NT2/D1 (cell line): ENCODE data around the gene PALM.
"Not testable (repeated sequence)": the region's sequence is repeated elsewhere in the genome, so short reads cannot be mapped to it uniquely, and the experiment has no call there.

Experiments
- DNase-seq: peaks from one replicate; pipeline ENCODE4 v3.0.0-alpha.2; 2011; ENCODE audit warnings: low read depth, low spot score
- H3K27me3 ChIP-seq: 2 replicates; pipeline ENCODE4 v1.6.0; 2011; ENCODE audit warnings: mild to moderate bottlenecking; ENCODE audit not compliant: insufficient read length, insufficient read depth
- H3K36me3 ChIP-seq: 2 replicates; pipeline ENCODE4 v1.6.1; 2011; ENCODE audit warnings: mild to moderate bottlenecking, low read length, mixed read lengths; ENCODE audit not compliant: insufficient read depth, insufficient read length
- H3K4me1 ChIP-seq: 2 replicates; pipeline ENCODE4 v1.5.1; 2011; ENCODE audit not compliant: insufficient read depth, insufficient read length
- H3K4me3 ChIP-seq: 2 replicates; pipeline ENCODE4 v1.5.1; 2011; ENCODE audit warnings: low read depth; ENCODE audit not compliant: insufficient read length
- H3K9ac ChIP-seq: 2 replicates; pipeline ENCODE4 v1.6.0; 2011; ENCODE audit warnings: low read depth; ENCODE audit not compliant: insufficient read length
- H3K9me3 ChIP-seq: 2 replicates; pipeline ENCODE4 v1.5.1; 2011; ENCODE audit warnings: mild to moderate bottlenecking, low read length; ENCODE audit not compliant: insufficient read depth
- SUZ12 ChIP-seq: IDR thresholded peaks from 2 replicates; pipeline ENCODE4 v1.6.1; 2011; ENCODE audit not compliant: insufficient read length, insufficient read depth; ENCODE audit errors: extremely low read depth
- YY1 ChIP-seq: IDR thresholded peaks from 2 replicates; pipeline ENCODE4 v1.6.1; 2011; ENCODE audit not compliant: insufficient read length, insufficient read depth
- ZNF274 ChIP-seq: IDR thresholded peaks from 2 replicates; pipeline ENCODE4 v1.6.1; 2011; ENCODE audit warnings: mild to moderate bottlenecking, low read depth, low read length

The PALM gene

DNA sequence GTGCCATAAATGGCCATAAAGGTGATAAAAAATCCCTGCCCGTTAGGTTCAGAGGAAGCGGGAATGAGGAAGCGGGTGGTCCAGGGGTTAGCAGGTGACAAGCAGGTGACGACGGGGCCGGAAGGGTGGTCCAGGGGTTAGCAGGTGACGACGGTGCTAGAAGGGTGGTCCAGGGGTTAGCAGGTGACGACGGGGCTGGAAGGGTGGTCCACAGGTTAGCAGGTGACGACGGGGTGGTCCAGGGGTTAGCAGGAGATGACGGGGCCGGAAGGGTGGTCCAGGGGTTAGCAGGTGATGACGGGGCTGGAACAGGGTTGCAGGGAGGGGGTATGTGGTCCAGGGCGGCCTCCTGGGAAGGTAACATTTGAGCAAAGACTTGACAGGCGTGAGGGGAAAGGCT is 19.7 kb upstream of the PALM start:
- no peak for TF ChIP-seq ZNF274
- TF ChIP-seq YY1, result no peak
- no peak for TF ChIP-seq SUZ12
- no peak overlapping the region for H3K4me3 ChIP-seq
- DNase-seq, result no peak
- H3K36me3 ChIP-seq, result no peaks in the 10 kb centered on the region
- peak overlapping the region; percentile 50 for H3K9ac ChIP-seq
- H3K27me3 ChIP-seq, result no peaks in the 10 kb centered on the region
- peaks cover 15% of the 10 kb centered on the region for H3K4me1 ChIP-seq
- no peaks in the 10 kb centered on the region for H3K9me3 ChIP-seq

- no peak overlapping the region for H3K4me3 ChIP-seq
These were observed 18.5 kb upstream of the PALM start for GRCh38 chr19:690203-690602.

GRCh38 chr19:694481-695351 is 14.0 kb upstream of the PALM start:
- no peak for DNase-seq
- Histone ChIP-seq H3K9ac (no peak overlapping the region), H3K9me3 (no peaks in the 10 kb centered on the region), H3K4me1 (peaks cover 3% of the 10 kb centered on the region), H3K36me3 (no peaks in the 10 kb centered on the region), H3K4me3 (no peak overlapping the region), H3K27me3 (no peaks in the 10 kb centered on the region)
- TF ChIP-seq YY1, result no peak

More at GRCh38 chr19:690203-690602, 18.5 kb upstream of the PALM start:
- TF ChIP-seq SUZ12, result no peak
- TF ChIP-seq YY1, result no peak
- no peak for TF ChIP-seq ZNF274
- no peaks in the 10 kb centered on the region for H3K36me3 ChIP-seq
- no peaks in the 10 kb centered on the region for H3K9me3 ChIP-seq
- no peaks in the 10 kb centered on the region for H3K27me3 ChIP-seq
- no peak for DNase-seq
- H3K9ac ChIP-seq, result peak overlapping the region; percentile 50
- H3K4me1 ChIP-seq, result peaks cover 13% of the 10 kb centered on the region

GRCh38 chr19:695352-695949 is 13.3 kb upstream of the PALM start, which contains the start of gene PRSS57:
Gene PRSS57, minus strand, starts transcription at chr19:695452. Its CDS starts 22 bp downstream, at chr19:695430.
- DNase-seq, result no peak
- no peaks in the 10 kb centered on the region for H3K36me3 ChIP-seq
- H3K4me1 ChIP-seq, result peaks cover 3% of the 10 kb centered on the region
- TF ChIP-seq SUZ12 (no peak), ZNF274 (no peak), YY1 (no peak)
- H3K9me3 ChIP-seq, result no peaks in the 10 kb centered on the region
- H3K27me3 ChIP-seq, result no peaks in the 10 kb centered on the region
- H3K9ac ChIP-seq, result no peak within 1 kb of the TSS
- H3K4me3 ChIP-seq, result no peak within 1 kb of the TSS

DNA sequence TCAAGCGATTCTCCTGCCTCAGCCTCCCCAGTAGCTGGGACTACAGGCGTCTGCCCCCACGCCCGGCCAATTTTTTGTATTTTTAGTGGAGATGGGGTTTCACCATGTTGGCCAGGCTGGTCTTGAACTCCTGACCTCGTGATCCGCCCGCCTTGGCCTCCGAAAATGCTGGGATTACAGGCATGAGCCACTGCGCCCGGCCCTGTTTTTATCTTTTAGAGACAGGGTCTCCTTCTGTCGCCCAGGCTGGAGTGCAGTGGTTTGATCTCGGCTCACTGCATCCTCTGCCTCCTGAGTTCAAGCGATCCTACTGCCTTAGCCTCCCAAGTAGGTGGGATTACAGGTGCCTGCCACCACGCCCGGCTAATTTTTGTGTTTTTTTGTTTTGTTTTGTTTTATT is 10.2 kb upstream of the PALM start:
- H3K9ac ChIP-seq, H3K9me3 ChIP-seq, H3K36me3 ChIP-seq, H3K4me3 ChIP-seq, DNase-seq, H3K4me1 ChIP-seq, H3K27me3 ChIP-seq: not testable (repeated sequence)

DNA sequence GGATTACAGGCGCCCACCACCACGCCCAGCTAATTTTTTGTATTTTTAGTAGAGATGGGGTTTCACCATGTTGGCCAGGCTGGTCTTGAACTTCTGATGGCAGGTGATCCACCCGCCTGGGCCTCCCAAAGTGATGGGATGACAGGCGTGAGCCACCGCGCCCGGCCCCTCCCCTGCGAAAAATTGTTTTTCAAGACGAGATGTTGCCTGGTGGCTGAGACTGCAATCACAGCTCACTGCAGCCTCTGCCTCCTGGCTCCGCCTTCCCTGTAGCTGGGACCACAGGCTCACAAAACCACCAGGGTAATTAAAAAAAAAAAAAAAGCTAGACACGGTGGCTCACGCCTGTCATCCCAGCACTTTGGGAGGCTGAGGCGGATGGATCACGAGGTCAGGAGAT is 8.8 kb upstream of the PALM start:
- H3K9ac ChIP-seq, H3K4me1 ChIP-seq, DNase-seq, H3K4me3 ChIP-seq, H3K27me3 ChIP-seq, H3K36me3 ChIP-seq, H3K9me3 ChIP-seq: not testable (repeated sequence)

DNA sequence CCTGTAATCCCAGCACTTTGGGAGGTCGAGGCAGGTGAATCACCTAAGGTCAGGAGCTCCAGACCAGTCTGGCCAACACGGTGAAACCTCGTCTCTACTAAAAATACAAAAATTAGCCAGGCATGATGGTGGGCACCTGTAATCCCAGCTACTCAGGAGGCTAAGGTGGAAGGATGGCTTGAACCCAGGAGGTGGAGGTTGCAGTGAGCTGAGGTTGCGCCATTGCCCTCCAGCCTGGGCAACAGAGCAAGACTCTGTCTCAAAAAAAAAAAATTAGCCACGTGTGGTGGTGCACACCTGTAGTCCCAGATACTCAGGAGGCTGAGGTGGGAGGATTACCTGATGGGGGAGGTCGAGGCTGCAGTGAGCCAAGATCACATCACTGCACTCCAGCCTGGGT is 5.9 kb upstream of the PALM start:
- H3K27me3 ChIP-seq, H3K9me3 ChIP-seq, DNase-seq, H3K9ac ChIP-seq, H3K36me3 ChIP-seq, H3K4me1 ChIP-seq: not testable (repeated sequence)
- peak overlapping the region; percentile 32 for H3K4me3 ChIP-seq

DNA sequence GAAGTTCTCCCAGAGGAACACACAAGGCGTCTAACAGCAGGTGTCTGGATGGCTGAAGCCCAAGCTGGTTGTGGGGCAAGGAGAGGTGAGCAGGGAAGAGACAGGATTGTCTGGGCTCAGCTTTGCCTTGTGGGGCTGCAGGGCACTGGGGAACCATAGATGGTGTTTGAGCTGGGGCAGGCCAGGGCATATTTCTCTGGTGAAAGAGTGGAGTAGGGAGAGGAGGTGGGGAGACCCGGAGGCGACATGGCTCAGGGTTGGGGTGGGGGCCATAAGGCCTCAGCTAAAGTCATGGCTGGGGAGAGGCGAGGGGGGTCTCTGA is 5.4 kb upstream of the PALM start:
- no peak for TF ChIP-seq YY1
- no peak for TF ChIP-seq SUZ12
- no peak for TF ChIP-seq ZNF274
- no peaks in the 10 kb centered on the region for H3K36me3 ChIP-seq
- no peaks in the 10 kb centered on the region for H3K27me3 ChIP-seq
- no peaks in the 10 kb centered on the region for H3K9me3 ChIP-seq
- peak overlapping the region; percentile 63 for H3K9ac ChIP-seq
- DNase-seq, result no peak
- peaks cover 8% of the 10 kb centered on the region for H3K4me1 ChIP-seq
- H3K4me3 ChIP-seq, result peak overlapping the region; percentile 32
